Measurements from ENCODE around the gene PPAT. TPM values are rescaled to one million over a fixed set of nuclear protein-coding genes. Genes with fewer than 3 reads are reported as not detected.
"Not testable (repeated sequence)": the region's sequence is repeated elsewhere in the genome, so short reads cannot be mapped to it uniquely, and the experiment has no call there.

PPAT gene
- total RNA-seq, 3 donors from 2014 or later, result 5.6 to 8.9 (median 6.6) TPM

DNA sequence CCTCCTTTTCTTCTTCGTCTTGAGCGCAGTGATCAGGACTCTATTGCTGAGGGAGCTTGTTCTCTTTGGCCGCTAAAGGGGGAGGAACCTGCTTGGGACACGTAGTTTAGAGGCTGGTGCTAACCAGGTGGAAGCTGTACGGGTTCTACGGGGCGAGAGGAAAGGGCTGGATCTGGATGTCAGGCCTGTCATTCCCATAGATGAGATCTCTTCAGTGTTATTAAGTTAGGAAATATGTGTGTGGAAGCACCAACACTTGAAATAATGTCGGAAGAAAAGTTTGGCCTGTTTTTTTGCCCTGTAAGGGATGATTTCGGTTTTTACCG lies 32.6 kb upstream of the PPAT start:
- H3K4me1 ChIP-seq, result peaks cover 0 to 12% of the 10 kb centered on the region in 2 donors
- no peak for TF ChIP-seq POLR2A (IDR thresholded peaks at IDR 0.05)
- TF ChIP-seq POLR2AphosphoS5 (IDR thresholded peaks at IDR 0.05), result no peak
- TF ChIP-seq, protein P1, sequence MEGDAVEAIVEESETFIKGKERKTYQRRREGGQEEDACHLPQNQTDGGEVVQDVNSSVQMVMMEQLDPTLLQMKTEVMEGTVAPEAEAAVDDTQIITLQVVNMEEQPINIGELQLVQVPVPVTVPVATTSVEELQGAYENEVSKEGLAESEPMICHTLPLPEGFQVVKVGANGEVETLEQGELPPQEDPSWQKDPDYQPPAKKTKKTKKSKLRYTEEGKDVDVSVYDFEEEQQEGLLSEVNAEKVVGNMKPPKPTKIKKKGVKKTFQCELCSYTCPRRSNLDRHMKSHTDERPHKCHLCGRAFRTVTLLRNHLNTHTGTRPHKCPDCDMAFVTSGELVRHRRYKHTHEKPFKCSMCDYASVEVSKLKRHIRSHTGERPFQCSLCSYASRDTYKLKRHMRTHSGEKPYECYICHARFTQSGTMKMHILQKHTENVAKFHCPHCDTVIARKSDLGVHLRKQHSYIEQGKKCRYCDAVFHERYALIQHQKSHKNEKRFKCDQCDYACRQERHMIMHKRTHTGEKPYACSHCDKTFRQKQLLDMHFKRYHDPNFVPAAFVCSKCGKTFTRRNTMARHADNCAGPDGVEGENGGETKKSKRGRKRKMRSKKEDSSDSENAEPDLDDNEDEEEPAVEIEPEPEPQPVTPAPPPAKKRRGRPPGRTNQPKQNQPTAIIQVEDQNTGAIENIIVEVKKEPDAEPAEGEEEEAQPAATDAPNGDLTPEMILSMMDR (IDR thresholded peaks at IDR 0.05), result no peak
- peak overlapping the region; percentile 79 to 93 (median 89) for H3K4me3 ChIP-seq
- no peaks in the 10 kb centered on the region for H3K36me3 ChIP-seq
- DNase-seq (ENCODE audit: low spot score in 2 of 2), result no peak
- peak overlapping the region; percentile 90 to 97 for H3K27ac ChIP-seq
- intact Hi-C loops (cut with DNase I; ENCODE audit: low total_unique reads), result no loop called here
- H3K27me3 ChIP-seq, result no peaks in the 10 kb centered on the region
- no peaks in the 10 kb centered on the region for H3K9me3 ChIP-seq

- Histone ChIP-seq H3K4me1 (peaks cover 0 to 12% of the 10 kb centered on the region in 2 donors), H3K27me3 (no peaks in the 10 kb centered on the region), H3K4me3 (peak within 1 kb of the TSS; percentile 79 to 93 (median 89)), H3K27ac (peak within 1 kb of the TSS; percentile 90 to 97), H3K9me3 (no peaks in the 10 kb centered on the region), H3K36me3 (no peaks in the 10 kb centered on the region)
- TF ChIP-seq POLR2AphosphoS5 (IDR thresholded peaks at IDR 0.05), result peak; percentile 72 to 93 (median 83)
- peak; percentile 69 for TF ChIP-seq POLR2A (IDR thresholded peaks at IDR 0.05)
- TF ChIP-seq, protein P1 (IDR thresholded peaks at IDR 0.05), result no peak
- peak; percentile 86 to 89 for DNase-seq (ENCODE audit: low spot score in 2 of 2)
- intact Hi-C loops (cut with DNase I; ENCODE audit: low total_unique reads), result no loop called here
These were observed 32.1 kb upstream of the PPAT start, which contains the start of gene SRP72 for GRCh38 chr4:56467284-56468096. Gene SRP72, plus strand, starts transcription at chr4:56467617. Its CDS starts 19 bp downstream, at chr4:56467636.

- TF ChIP-seq POLR2AphosphoS5 (IDR thresholded peaks at IDR 0.05) (no peak), POLR2A (IDR thresholded peaks at IDR 0.05) (no peak)
- TF ChIP-seq, protein P1 (IDR thresholded peaks at IDR 0.05), result no peak
These were observed 31.5 kb upstream of the PPAT start for GRCh38 chr4:56466910-56467283.

DNA sequence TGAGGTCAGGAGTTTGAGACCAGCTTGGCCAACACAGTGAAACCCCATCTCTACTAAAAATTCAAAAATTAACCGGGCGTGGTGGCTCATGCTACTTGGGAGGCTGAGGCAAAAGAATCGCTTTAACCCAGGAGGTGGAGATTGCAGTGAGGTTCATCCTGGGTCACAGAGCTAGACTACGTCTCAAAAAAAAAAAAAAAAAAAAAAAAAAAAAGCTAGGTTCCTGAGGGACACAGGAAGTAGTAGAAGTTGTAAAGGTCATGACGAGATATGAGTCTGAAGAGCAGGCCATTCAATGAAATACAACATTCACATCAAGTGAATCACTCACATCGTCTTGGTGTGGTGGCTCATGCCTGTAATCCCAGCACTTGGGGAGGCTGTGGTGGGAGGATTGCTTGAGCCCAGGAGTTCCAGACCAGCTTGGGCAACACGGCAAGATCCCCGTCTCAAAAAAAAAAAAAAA lies 30.9 kb upstream of the PPAT start:
- H3K27me3 ChIP-seq; H3K9me3 ChIP-seq; intact Hi-C loops (cut with DNase I; ENCODE audit: low total_unique reads); DNase-seq (ENCODE audit: low spot score in 2 of 2); H3K36me3 ChIP-seq: not testable (repeated sequence)
- Histone ChIP-seq H3K27ac (peak overlapping the region; percentile 90 to 97), H3K4me1 (peaks cover 0 to 12% of the 10 kb centered on the region in 2 donors), H3K4me3 (peak overlapping the region; percentile 79 to 93 (median 89))

More at GRCh38 chr4:56466910-56467283, 31.5 kb upstream of the PPAT start:
- intact Hi-C loops (cut with DNase I; ENCODE audit: low total_unique reads), result no loop called here
- Histone ChIP-seq H3K4me1 (peaks cover 0 to 12% of the 10 kb centered on the region in 2 donors), H3K27me3 (no peaks in the 10 kb centered on the region), H3K9me3 (no peaks in the 10 kb centered on the region), H3K4me3 (peak overlapping the region; percentile 79 to 93 (median 89)), H3K36me3 (no peaks in the 10 kb centered on the region), H3K27ac (peak overlapping the region; percentile 90 to 97)
- no peak for DNase-seq (ENCODE audit: low spot score in 2 of 2)

DNA sequence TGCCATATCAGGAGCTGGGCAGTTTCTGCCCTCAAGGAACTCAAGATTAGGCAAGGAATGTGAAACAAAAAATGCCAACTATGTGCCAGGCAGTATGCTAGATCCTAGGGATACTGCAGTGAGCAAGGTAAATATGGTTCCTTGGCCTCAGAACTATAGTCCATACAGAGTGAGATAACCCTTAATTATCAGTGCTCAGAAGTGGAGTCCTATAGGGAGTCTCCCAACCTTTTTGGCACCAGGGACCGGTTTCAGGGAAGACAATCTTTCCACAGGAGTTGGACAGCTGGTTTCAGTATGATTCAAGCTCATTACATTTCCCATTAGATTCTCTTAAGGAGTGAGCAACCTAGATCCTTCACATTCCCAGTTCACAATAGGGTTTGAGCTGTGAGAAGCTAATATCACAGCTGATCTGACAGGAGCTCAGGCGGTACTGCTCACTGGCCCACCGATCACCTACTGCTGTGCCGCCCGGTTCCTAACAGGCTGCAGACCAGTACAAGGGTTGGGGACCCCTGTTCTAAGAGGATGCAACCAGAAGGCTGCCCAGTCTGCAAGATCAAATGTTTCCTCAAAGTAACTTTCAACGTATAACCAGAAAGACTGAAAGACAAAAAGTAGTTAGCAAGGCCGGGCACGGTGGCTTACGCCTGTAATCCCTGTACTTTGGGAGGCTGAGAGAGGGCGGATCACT lies 30.3 kb upstream of the PPAT start:
- Histone ChIP-seq H3K4me1 (peaks cover 0 to 12% of the 10 kb centered on the region in 2 donors), H3K27ac (no peak overlapping the region), H3K27me3 (no peaks in the 10 kb centered on the region), H3K4me3 (peak overlapping the region; percentile 79 to 93 (median 89)), H3K9me3 (no peaks in the 10 kb centered on the region), H3K36me3 (no peaks in the 10 kb centered on the region)
- DNase-seq (ENCODE audit: low spot score in 2 of 2), result no peak
- intact Hi-C loops (cut with DNase I; ENCODE audit: low total_unique reads), result no loop called here
- no peak for TF ChIP-seq POLR2AphosphoS5 (IDR thresholded peaks at IDR 0.05)
- TF ChIP-seq, protein P1 (IDR thresholded peaks at IDR 0.05), result no peak
- TF ChIP-seq POLR2A (IDR thresholded peaks at IDR 0.05), result no peak
